ENCODE measurements around the gene IL36A.

IL36A gene

DNA sequence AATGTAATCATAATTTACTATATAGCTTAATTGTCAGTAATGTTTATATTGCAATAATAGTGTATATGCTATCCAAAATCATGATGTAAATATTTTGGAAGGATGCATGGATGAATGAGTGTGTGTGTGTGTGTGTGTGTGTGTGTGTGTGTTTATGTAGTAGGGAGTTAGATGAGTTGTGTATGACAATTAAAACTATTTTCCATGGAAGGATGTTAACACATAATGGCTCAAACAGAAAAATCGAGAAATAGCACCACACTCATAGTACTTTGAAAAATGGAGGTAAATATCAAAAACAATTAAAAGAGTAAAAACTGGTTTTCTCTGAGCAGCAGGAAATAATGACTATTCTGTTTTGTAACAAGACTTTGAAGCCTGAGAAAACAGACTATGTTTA is 8.1 kb upstream of the IL36A start:
- DNase-seq (ENCODE audit: low read depth), result no peak
- H3K4me3 ChIP-seq (ENCODE audit: low read depth, low read length), result no peak overlapping the region

- no peak for DNase-seq (ENCODE audit: low read depth)
- H3K4me3 ChIP-seq (ENCODE audit: low read depth, low read length), result no peak overlapping the region
These were observed 4.8 kb upstream of the IL36A start for GRCh38 chr2:113000436-113000835.

GRCh38 chr2:113002677-113003076 is 2.6 kb upstream of the IL36A start:
- no peak for DNase-seq (ENCODE audit: low read depth)
- H3K4me3 ChIP-seq (ENCODE audit: low read depth, low read length), result no peak overlapping the region

- no peak overlapping the region for H3K4me3 ChIP-seq (ENCODE audit: low read depth, low read length)
- DNase-seq (ENCODE audit: low read depth), result no peak
These were observed 2.0 kb downstream of the IL36A start for GRCh38 chr2:113007250-113007649.

- DNase-seq (ENCODE audit: low read depth), result no peak
- no peak overlapping the region for H3K4me3 ChIP-seq (ENCODE audit: low read depth, low read length)
These were observed 4.4 kb downstream of the IL36A start for GRCh38 chr2:113009622-113010021.

GRCh38 chr2:113010088-113010487 is 4.8 kb downstream of the IL36A start:
- no peak overlapping the region for H3K4me3 ChIP-seq (ENCODE audit: low read depth, low read length)
- DNase-seq (ENCODE audit: low read depth), result no peak

- DNase-seq (ENCODE audit: low read depth), result no peak
- no peak overlapping the region for H3K4me3 ChIP-seq (ENCODE audit: low read depth, low read length)
These were observed 5.8 kb downstream of the IL36A start for GRCh38 chr2:113011108-113011507.

- no peak for DNase-seq (ENCODE audit: low read depth)
- H3K4me3 ChIP-seq (ENCODE audit: low read depth, low read length), result no peak overlapping the region
These were observed 7.4 kb downstream of the IL36A start for GRCh38 chr2:113012436-113013335.

DNA sequence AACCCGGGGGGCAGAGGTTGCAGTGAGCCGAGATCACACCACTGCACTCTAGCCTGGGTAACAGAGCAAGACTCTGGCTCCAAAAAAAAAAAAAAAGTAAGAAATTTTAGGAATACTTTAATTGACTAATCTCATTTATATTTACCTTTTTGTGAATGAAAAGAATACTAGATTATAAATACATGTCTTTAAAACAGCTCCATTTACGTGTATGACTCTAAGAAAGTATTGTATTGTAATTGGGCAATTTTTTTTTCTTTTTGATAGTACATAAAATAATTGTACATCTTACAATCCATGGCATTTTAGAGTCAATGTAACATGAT is 8.0 kb downstream of the IL36A start:
- no peak for DNase-seq (ENCODE audit: low read depth)
- H3K4me3 ChIP-seq (ENCODE audit: low read depth, low read length), result no peak overlapping the region

DNA sequence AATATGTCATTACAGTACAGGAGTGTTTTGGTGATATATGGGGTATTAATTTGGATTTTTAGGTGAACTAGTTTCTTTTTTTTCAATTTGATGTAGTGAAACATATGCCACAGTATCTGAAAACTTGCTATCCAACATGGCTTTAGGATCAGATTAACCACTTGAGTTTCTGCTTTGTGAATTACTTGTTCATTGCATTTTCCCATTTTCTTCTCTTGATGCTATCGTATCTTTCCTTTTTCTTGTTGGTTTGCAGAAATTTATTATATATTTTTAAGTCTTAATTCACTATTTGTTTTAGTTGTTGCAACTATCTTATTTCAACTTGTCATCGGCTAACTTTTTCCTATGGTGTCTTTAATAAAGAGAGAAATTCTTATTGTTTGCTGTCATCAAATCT is 8.8 kb downstream of the IL36A start:
- DNase-seq (ENCODE audit: low read depth), result no peak
- no peak overlapping the region for H3K4me3 ChIP-seq (ENCODE audit: low read depth, low read length)

GRCh38 chr2:113015042-113015441 is 9.8 kb downstream of the IL36A start:
- no peak overlapping the region for H3K4me3 ChIP-seq (ENCODE audit: low read depth, low read length)
- no peak for DNase-seq (ENCODE audit: low read depth)

GRCh38 chr2:113015655-113016054 is 10.4 kb downstream of the IL36A start:
- H3K4me3 ChIP-seq (ENCODE audit: low read depth, low read length), result no peak overlapping the region
- DNase-seq (ENCODE audit: low read depth), result no peak

- DNase-seq (ENCODE audit: low read depth), result no peak
- no peak overlapping the region for H3K4me3 ChIP-seq (ENCODE audit: low read depth, low read length)
These were observed 13.2 kb downstream of the IL36A start for GRCh38 chr2:113018509-113018908.

DNA sequence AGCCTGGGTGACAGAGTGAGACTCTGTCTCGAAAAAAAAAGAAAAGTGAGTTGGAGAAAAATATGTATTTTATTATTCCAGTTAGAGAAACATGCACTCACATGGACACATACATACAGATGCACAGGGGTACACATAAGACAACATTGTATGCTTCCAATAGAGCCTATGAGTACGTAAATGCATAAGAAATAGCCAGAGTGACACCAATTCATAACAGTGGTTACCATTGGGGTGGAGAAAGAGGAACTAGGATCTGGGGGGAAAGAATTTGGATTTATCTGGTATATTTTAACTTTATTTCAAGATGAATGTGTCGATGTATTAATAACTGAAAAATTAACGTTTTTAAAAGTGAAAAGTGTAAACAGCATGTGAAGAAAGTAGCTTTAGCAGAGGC is 16.1 kb downstream of the IL36A start:
- H3K4me3 ChIP-seq (ENCODE audit: low read depth, low read length), result no peak overlapping the region

GRCh38 chr2:113024764-113025163 is 19.5 kb downstream of the IL36A start:
- DNase-seq (ENCODE audit: low read depth), result no peak

More for the DNA sequence above, 16.1 kb downstream of the IL36A start:
- no peak for DNase-seq (ENCODE audit: low read depth)

GRCh38 chr2:113025737-113026136 is 20.5 kb downstream of the IL36A start:
- H3K4me3 ChIP-seq (ENCODE audit: low read depth, low read length), result no peak overlapping the region
- no peak for DNase-seq (ENCODE audit: low read depth)

More at GRCh38 chr2:113024764-113025163, 19.5 kb downstream of the IL36A start:
- no peak overlapping the region for H3K4me3 ChIP-seq (ENCODE audit: low read depth, low read length)

- no peak overlapping the region for H3K4me3 ChIP-seq (ENCODE audit: low read depth, low read length)
- DNase-seq (ENCODE audit: low read depth), result no peak
These were observed 22.4 kb downstream of the IL36A start for GRCh38 chr2:113027691-113028090.

- DNase-seq (ENCODE audit: low read depth), result no peak
- no peak overlapping the region for H3K4me3 ChIP-seq (ENCODE audit: low read depth, low read length)
These were observed 22.9 kb downstream of the IL36A start for GRCh38 chr2:113028112-113028511.

GRCh38 chr2:113032737-113033136 is 27.5 kb downstream of the IL36A start:
- DNase-seq (ENCODE audit: low read depth), result no peak
- H3K4me3 ChIP-seq (ENCODE audit: low read depth, low read length), result no peak overlapping the region

GRCh38 chr2:113034016-113034415 is 28.8 kb downstream of the IL36A start:
- no peak overlapping the region for H3K4me3 ChIP-seq (ENCODE audit: low read depth, low read length)
- DNase-seq (ENCODE audit: low read depth), result no peak

DNA sequence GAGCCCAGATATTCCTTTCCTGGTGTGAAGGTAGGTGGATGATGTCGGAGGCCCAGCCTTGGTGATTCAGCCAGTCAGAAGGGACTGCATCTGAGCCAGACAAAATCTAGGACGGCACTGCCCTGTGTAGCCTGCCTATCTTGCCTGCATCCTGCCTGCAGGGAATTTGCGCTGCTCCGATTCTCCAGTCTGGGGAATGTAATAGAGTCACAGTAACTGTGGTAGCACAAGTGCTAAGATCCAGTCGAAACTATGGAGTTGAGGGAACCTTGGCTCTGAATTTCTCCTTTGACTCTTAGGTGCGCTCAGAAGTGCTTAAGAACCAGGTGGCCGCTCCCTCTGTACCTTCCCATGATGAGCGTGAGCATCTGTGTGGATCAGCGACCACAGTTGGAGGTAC is 31.5 kb downstream of the IL36A start:
- DNase-seq (ENCODE audit: low read depth), result no peak
- H3K4me3 ChIP-seq (ENCODE audit: low read depth, low read length), result no peak overlapping the region

All from skeletal muscle cell (primary cell).